WTC11 (cell line): ENCODE results near the gene ACP1. TPM values are rescaled to one million over a fixed set of nuclear protein-coding genes. Genes with fewer than 3 reads are reported as not detected.
A peak's percentile ranks its signal among the peaks of the same experiment; 100 is the strongest.

Source experiments
- ATAC-seq: fragments of 200-7000 bp; cut with Tn5 transposase; 2 replicates; pipeline ENCODE4 v1.10.0; 2021; ENCODE audit warnings: mild to moderate bottlenecking, moderate library complexity
- CTCF ChIA-PET: fragments of 300-600 bp; sonication (Branson Sonifier 250); formaldehyde crosslinking; loops from one replicate; lab custom pipeline; 2021; ENCODE audit warnings: antibody characterized with exemption; lab: Charles Lee
- POLR2A ChIA-PET: fragments of 350-600 bp; sonication (Branson Sonifier 250); formaldehyde crosslinking; loops from one replicate; lab custom pipeline; 2021; ENCODE audit warnings: antibody characterized with exemption; lab: Charles Lee
- DNase-seq: peaks from one replicate; pipeline ENCODE4 v3.0.0; 2021; ENCODE audit warnings: low spot score
- H3K27ac Mint-ChIP-seq: 2 replicates; pipeline ENCODE4 v1.8.0; 2021; ENCODE audit warnings: mixed read lengths
- H3K27me3 Mint-ChIP-seq: 2 replicates; pipeline ENCODE4 v1.8.0; 2021; ENCODE audit warnings: low read depth, mild to moderate bottlenecking, moderate library complexity, mixed read lengths
- H3K36me3 Mint-ChIP-seq: 2 replicates; pipeline ENCODE4 v1.8.0; 2021; ENCODE audit warnings: mixed read lengths
- H3K4me1 Mint-ChIP-seq: 2 replicates; pipeline ENCODE4 v1.8.0; 2022; ENCODE audit warnings: mixed read lengths
- H3K4me3 Mint-ChIP-seq: 2 replicates; pipeline ENCODE4 v1.8.0; 2021; ENCODE audit warnings: mild to moderate bottlenecking, moderate library complexity, mixed read lengths
- H3K9me3 Mint-ChIP-seq: 2 replicates; pipeline ENCODE4 v1.8.0; 2021; ENCODE audit warnings: mixed read lengths
- ATF3 ChIP-seq: sonication (generic); formaldehyde crosslinking; conservative IDR thresholded peaks from 2 replicates; pipeline ENCODE4 v1.8.1; 2022; ENCODE audit warnings: mild to moderate bottlenecking, missing genetic modification reagents
- E2F1 ChIP-seq: sonication (generic); formaldehyde crosslinking; IDR thresholded peaks from 2 replicates; pipeline ENCODE4 v1.8.0; 2022; ENCODE audit warnings: mild to moderate bottlenecking, missing genetic modification reagents
- E2F5 ChIP-seq: sonication (generic); formaldehyde crosslinking; IDR thresholded peaks from 2 replicates; pipeline ENCODE4 v1.8.1; 2022; ENCODE audit warnings: mild to moderate bottlenecking, moderate library complexity, missing genetic modification reagents
- EMX1 ChIP-seq: fragments of 250-450 bp; sonication (Bioruptor Pico); IDR thresholded peaks from 2 replicates; pipeline ENCODE4 v1.8.0; 2021; ENCODE audit warnings: mild to moderate bottlenecking
- ETV6 ChIP-seq: sonication (generic); formaldehyde crosslinking; IDR thresholded peaks from 2 replicates; pipeline ENCODE4 v1.8.1; 2022; ENCODE audit warnings: mild to moderate bottlenecking, missing genetic modification reagents
- FOXJ3 ChIP-seq: sonication (generic); formaldehyde crosslinking; IDR thresholded peaks from 2 replicates; pipeline ENCODE4 v1.9.0; 2021; ENCODE audit warnings: missing genetic modification reagents, mild to moderate bottlenecking, borderline replicate concordance
- GRHL2 ChIP-seq: fragments of 250-450 bp; sonication (Bioruptor Pico); IDR thresholded peaks from 2 replicates; pipeline ENCODE4 v1.8.0; 2022; ENCODE audit warnings: mild to moderate bottlenecking, moderate library complexity; ENCODE audit not compliant: insufficient replicate concordance, severe bottlenecking
- IRF1 ChIP-seq: sonication (generic); formaldehyde crosslinking; IDR thresholded peaks from 2 replicates; pipeline ENCODE4 v1.8.0; 2023; ENCODE audit warnings: missing genetic modification reagents
- IRF2 ChIP-seq: sonication (generic); formaldehyde crosslinking; IDR thresholded peaks from 2 replicates; pipeline ENCODE4 v1.8.0; 2022; ENCODE audit warnings: low read depth, missing genetic modification reagents, borderline replicate concordance
- MXD4 ChIP-seq: fragments of 250-450 bp; sonication (Bioruptor Pico); IDR thresholded peaks from 2 replicates; pipeline ENCODE4 v1.8.0; 2021; ENCODE audit warnings: mild to moderate bottlenecking, moderate library complexity, borderline replicate concordance
- MYBL2 ChIP-seq: sonication (generic); formaldehyde crosslinking; IDR thresholded peaks from 2 replicates; pipeline ENCODE4 v1.8.1; 2023; ENCODE audit warnings: mild to moderate bottlenecking, moderate library complexity, missing genetic modification reagents
- PREB ChIP-seq: sonication (generic); formaldehyde crosslinking; IDR thresholded peaks from 2 replicates; pipeline ENCODE4 v1.8.1; 2022; ENCODE audit warnings: mild to moderate bottlenecking, missing genetic modification reagents, moderate library complexity, borderline replicate concordance
- SP1 ChIP-seq: sonication (generic); formaldehyde crosslinking; conservative IDR thresholded peaks from 2 replicates; pipeline ENCODE4 v1.8.1; 2022; ENCODE audit warnings: missing genetic modification reagents
- ZBTB43 ChIP-seq: sonication (generic); formaldehyde crosslinking; IDR thresholded peaks from 2 replicates; pipeline ENCODE4 v1.8.1; 2023; ENCODE audit warnings: mild to moderate bottlenecking, missing genetic modification reagents
- ZMAT4 ChIP-seq: fragments of 250-450 bp; sonication (Bioruptor Pico); IDR thresholded peaks from 2 replicates; pipeline ENCODE4 v1.9.0; 2021; ENCODE audit warnings: mild to moderate bottlenecking
- ZNF121 ChIP-seq: sonication (generic); formaldehyde crosslinking; IDR thresholded peaks from 2 replicates; pipeline ENCODE4 v1.8.0; 2023; ENCODE audit warnings: missing genetic modification reagents
- ZNF138 ChIP-seq: sonication (generic); formaldehyde crosslinking; conservative IDR thresholded peaks from 2 replicates; pipeline ENCODE4 v1.8.1; 2022; ENCODE audit warnings: mild to moderate bottlenecking, moderate library complexity, missing genetic modification reagents
- ZNF263 ChIP-seq: sonication (generic); formaldehyde crosslinking; IDR thresholded peaks from 2 replicates; pipeline ENCODE4 v1.8.1; 2022; ENCODE audit warnings: low read depth, mild to moderate bottlenecking, moderate library complexity, missing genetic modification reagents
- total RNA-seq: library from RNA; stranded (reverse); gene quantifications from 3 replicates; pipeline ENCODE4 v1.2.3, GENCODE V29; 2021

ACP1 gene
- total RNA-seq, 1 experiment from 2014 or later = 150 TPM

- Mint-ChIP-seq H3K9me3 (no peaks in the 10 kb centered on the region), H3K27ac (no peak overlapping the region), H3K36me3 (no peaks in the 10 kb centered on the region), H3K4me3 (no peak overlapping the region), H3K4me1 (peaks cover 10% of the 10 kb centered on the region), H3K27me3 (no peaks in the 10 kb centered on the region; the same call in 1 of the 2 replicates)
- ATAC-seq (no peak), DNase-seq (no peak)
- TF ChIP-seq MYBL2 (CRISPR knock-in tag) (no peak), ZBTB43 (peak; percentile 68; the same call in 1 of the 2 replicates), ETV6 (CRISPR knock-in tag) (no peak), SP1 (no peak), MXD4 (CRISPR knock-in tag) (no peak), ZNF121 (no peak), E2F5 (CRISPR knock-in tag) (no peak), ZMAT4 (CRISPR knock-in tag) (no peak), ATF3 (CRISPR knock-in tag) (no peak)
- ChIA-PET CTCF (interaction anchor here (0.8 kb wide), 1 partner anchor 72 kb away, joined by 3 read pairs; no protein-coding TSS in a partner anchor), POLR2A (no interaction called here)
Measured at GRCh38 chr2:319059-319600, 54.4 kb downstream of the ACP1 start.

- no peak overlapping the region for H3K27ac Mint-ChIP-seq
- no peak for DNase-seq
- H3K4me3 Mint-ChIP-seq = no peak overlapping the region
- ChIA-PET POLR2A (no interaction called here), CTCF (no interaction called here)
- H3K27me3 Mint-ChIP-seq = no peaks in the 10 kb centered on the region; the same call in 1 of the 2 replicates
- peaks cover 10% of the 10 kb centered on the region for H3K4me1 Mint-ChIP-seq
- TF ChIP-seq FOXJ3 (no peak), IRF1 (CRISPR knock-in tag) (no peak), GRHL2 (CRISPR knock-in tag) (no peak), PREB (CRISPR knock-in tag) (no peak), EMX1 (CRISPR knock-in tag) (no peak), ZNF263 (no peak), IRF2 (CRISPR knock-in tag) (no peak), ZNF138 (no peak), E2F1 (CRISPR knock-in tag) (no peak)
- TF ChIP-seq, all 79 proteins: peak for 0
- Mint-ChIP-seq H3K9me3 (no peaks in the 10 kb centered on the region), H3K36me3 (no peaks in the 10 kb centered on the region)
- no peak for ATAC-seq
Measured at GRCh38 chr2:320561-320960, 55.8 kb downstream of the ACP1 start.
